ENCODE data around the gene PCDH9.

DNA sequence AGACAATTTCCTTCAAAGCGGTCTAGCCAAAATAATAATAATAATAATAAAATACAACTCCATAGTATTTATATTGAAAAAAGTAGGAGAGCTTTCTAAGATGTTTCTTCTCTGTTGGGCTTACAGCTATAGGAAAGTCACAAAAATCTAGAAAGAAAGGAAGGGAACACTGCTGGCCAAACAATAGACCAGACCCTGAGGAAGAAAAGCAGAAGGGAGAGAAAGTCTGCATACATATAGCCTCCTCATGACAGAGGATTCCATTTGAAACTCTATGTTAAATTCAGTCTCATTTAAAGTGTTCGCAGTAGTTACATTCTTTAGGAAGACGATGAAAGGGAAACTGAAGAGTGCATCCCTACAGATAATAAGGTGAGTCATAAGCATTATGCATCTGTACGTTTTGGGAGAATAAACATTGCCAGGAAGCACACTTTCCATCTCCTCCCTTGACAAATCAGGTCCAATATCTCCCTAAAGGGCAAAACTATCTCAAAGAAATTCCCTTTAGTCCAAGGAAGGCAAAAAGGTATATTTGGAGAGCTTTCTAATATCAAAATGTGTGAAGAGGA is 86.5 kb downstream of the PCDH9 start:
- TF ChIP-seq EZH2 (IDR thresholded peaks at IDR 0.05) = no peak
- no peak for TF ChIP-seq POLR2AphosphoS5 (IDR thresholded peaks at IDR 0.05; ENCODE audit: borderline replicate concordance, low read depth, low read length)
- no peak for TF ChIP-seq FOXP2 (optimal IDR thresholded peaks at IDR 0.05; ENCODE audit: control extremely low read depth, extremely low read length, insufficient read depth)
